SK-N-SH (cell line): ENCODE results near the gene CHCHD6. TPM values are rescaled to one million over a fixed set of nuclear protein-coding genes. Genes with fewer than 3 reads are reported as not detected.

Experiments used
- CTCF ChIA-PET: fragments of 300-600, 350-600 bp; formaldehyde crosslinking; extraction: SDS; loops from one replicate; lab custom pipeline; 2021; lab: Yijun Ruan, JAX
- POLR2A ChIA-PET: fragments of 350-600 bp; sonication (Branson Sonifier 250); formaldehyde crosslinking; extraction: SDS; loops from one replicate; lab custom pipeline; 2020; ENCODE audit warnings: antibody characterized with exemption, inconsistent platforms; lab: Yijun Ruan, JAX
- DNase-seq: peaks from one replicate; pipeline ENCODE4 v3.0.0; 2012
- H2AFZ ChIP-seq: fragments of 200-600 bp; sonication (generic); 2 replicates; pipeline ENCODE4 v1.8.1; 2016; ENCODE audit warnings: antibody characterized with exemption, mild to moderate bottlenecking, low read depth
- H3F3A ChIP-seq: fragments of 200-600 bp; sonication (generic); replicated peaks from 2 replicates; pipeline ENCODE3; 2016; ENCODE audit warnings: antibody characterized with exemption, mild to moderate bottlenecking; ENCODE audit not compliant: insufficient read depth
- H3K27ac ChIP-seq, 2 experiments: fragments of 200-500 bp in 1 of 2; fragments of 200-600 bp in 1 of 2; sonication (Bioruptor generic) in 1 of 2; sonication (generic), shearing (Covaris generic) in 1 of 2; 2 replicates each; pipeline versions ENCODE4 v1.5.1 to v1.6.1; 2014 to 2016; ENCODE audit warnings: low read depth in 2 of 2, inconsistent platforms in 1 of 2, low read length in 1 of 2, mild to moderate bottlenecking in 1 of 2, mixed read lengths in 1 of 2
- H3K27me3 ChIP-seq: fragments of 200-600 bp; sonication (generic), shearing (Covaris generic); 2 replicates; pipeline ENCODE4 v1.6.1; 2016; ENCODE audit warnings: mixed run types; ENCODE audit not compliant: insufficient read depth
- H3K36me3 ChIP-seq, 2 experiments: fragments of 200-500 bp in 1 of 2; fragments of 200-600 bp in 1 of 2; sonication (Bioruptor generic) in 1 of 2; sonication (generic) in 1 of 2; replicated peaks in 1 of 2; 2 replicates each; pipeline versions ENCODE3 to v1.5.1; 2014 to 2016; ENCODE audit warnings: low read length in 1 of 2, mild to moderate bottlenecking in 1 of 2; ENCODE audit not compliant: insufficient read depth in 2 of 2, control insufficient read depth in 1 of 2
- H3K4me1 ChIP-seq, 2 experiments: fragments of 200-500 bp in 1 of 2; fragments of 200-600 bp in 1 of 2; sonication (Bioruptor generic) in 1 of 2; sonication (generic), shearing (Covaris generic) in 1 of 2; 2 replicates each; pipeline versions ENCODE4 v1.5.1 to v1.6.1; 2014 to 2016; ENCODE audit warnings: low read depth in 1 of 2, low read length in 1 of 2, mixed run types in 1 of 2; ENCODE audit not compliant: insufficient read depth in 2 of 2, control insufficient read depth in 1 of 2
- H3K4me2 ChIP-seq: fragments of 200-600 bp; sonication (generic), shearing (Covaris generic); 2 replicates; pipeline ENCODE4 v1.6.1; 2017; ENCODE audit warnings: mixed run types
- H3K4me3 ChIP-seq, 2 experiments: fragments of 200-500 bp in 1 of 2; fragments of 200-600 bp in 1 of 2; sonication (Bioruptor generic) in 1 of 2; sonication (generic), shearing (Covaris generic) in 1 of 2; 2 replicates each; pipeline versions ENCODE4 v1.5.1 to v1.8.1; 2014 to 2016; ENCODE audit warnings: low read depth in 2 of 2, inconsistent platforms in 1 of 2, low read length in 1 of 2, mild to moderate bottlenecking in 1 of 2, mixed read lengths in 1 of 2, moderate library complexity in 1 of 2
- H3K79me2 ChIP-seq: fragments of 200-600 bp; sonication (generic); 2 replicates; pipeline ENCODE4 v1.8.1; 2017; ENCODE audit warnings: mild to moderate bottlenecking; ENCODE audit not compliant: insufficient read depth
- H3K9ac ChIP-seq: fragments of 200-600 bp; sonication (generic); 2 replicates; pipeline ENCODE4 v1.6.1; 2017; ENCODE audit warnings: mixed run types
- H3K9me2 ChIP-seq: fragments of 200-600 bp; sonication (generic); 2 replicates; pipeline ENCODE4 v1.6.1; 2017; ENCODE audit warnings: mixed run types
- H3K9me3 ChIP-seq: fragments of 200-600 bp; sonication (generic); 2 replicates; pipeline ENCODE4 v1.6.1; 2017; ENCODE audit warnings: mixed run types, mild to moderate bottlenecking, moderate library complexity
- H4K20me1 ChIP-seq: fragments of 200-600 bp; sonication (generic); 2 replicates; pipeline ENCODE4 v1.6.1; 2017; ENCODE audit warnings: mild to moderate bottlenecking, mixed run types; ENCODE audit not compliant: insufficient read depth
- CTCF ChIP-seq: fragments of 200-600 bp; sonication (generic); IDR thresholded peaks from 2 replicates; pipeline ENCODE4 v1.6.1; 2017; ENCODE audit warnings: antibody characterized with exemption, mild to moderate bottlenecking, moderate library complexity
- ELF1 ChIP-seq: IDR thresholded peaks from 2 replicates; pipeline ENCODE4 v1.4.0; 2012
- EZH2phosphoT487 ChIP-seq: fragments of 200-600 bp; sonication (generic); IDR thresholded peaks from 2 replicates; pipeline ENCODE4 v1.6.1; 2017; ENCODE audit warnings: low read depth, mixed run types, mild to moderate bottlenecking, antibody characterized with exemption, moderate library complexity, borderline replicate concordance
- FOSL2 ChIP-seq: IDR thresholded peaks from 2 replicates; pipeline ENCODE4 v1.4.0; 2012; ENCODE audit warnings: low read depth, mild to moderate bottlenecking, moderate library complexity, borderline replicate concordance
- GABPA ChIP-seq: IDR thresholded peaks from 2 replicates; pipeline ENCODE4 v1.4.0; 2012; ENCODE audit warnings: low read depth, mild to moderate bottlenecking
- JUND ChIP-seq: IDR thresholded peaks from 2 replicates; pipeline ENCODE4 v1.4.0; 2012
- MEF2A ChIP-seq: IDR thresholded peaks from 2 replicates; pipeline ENCODE4 v1.4.0; 2012; ENCODE audit warnings: low read depth, borderline replicate concordance
- MXI1 ChIP-seq: IDR thresholded peaks from 2 replicates; pipeline ENCODE4 v1.6.1; 2012; ENCODE audit warnings: mild to moderate bottlenecking, low read depth, low read length, improper control_type of control experiment
- POLR2AphosphoS5 ChIP-seq: IDR thresholded peaks from 2 replicates; pipeline ENCODE4 v1.6.1; 2012; ENCODE audit warnings: low read depth, low read length
- RAD21 ChIP-seq: IDR thresholded peaks from 2 replicates; pipeline ENCODE4 v1.6.1; 2012; ENCODE audit warnings: mild to moderate bottlenecking, low read length
- RCOR1 ChIP-seq: fragments of 150-350 bp; IDR thresholded peaks from 2 replicates; pipeline ENCODE4 v1.6.1; 2017; ENCODE audit warnings: antibody characterized with exemption, low read length
- REST ChIP-seq: IDR thresholded peaks from 2 replicates; pipeline ENCODE4 v1.6.1; 2012; ENCODE audit warnings: mild to moderate bottlenecking, low read depth, low read length, moderate library complexity
- RFX5 ChIP-seq: IDR thresholded peaks from 2 replicates; pipeline ENCODE4 v1.6.1; 2012; ENCODE audit warnings: mild to moderate bottlenecking, improper control_type of control experiment, low read length
- TCF12 ChIP-seq: IDR thresholded peaks from 2 replicates; pipeline ENCODE4 v1.4.0; 2012
- USF1 ChIP-seq: IDR thresholded peaks from 2 replicates; pipeline ENCODE4 v1.4.0; 2012; ENCODE audit warnings: low read depth, borderline replicate concordance
- YY1 ChIP-seq: IDR thresholded peaks from 2 replicates; pipeline ENCODE4 v1.4.0; 2012; ENCODE audit warnings: low read depth, mild to moderate bottlenecking
- WGBS: methylation state at CpG from one replicate; pipeline ENCODE4 v1.1.6; 2017; ENCODE audit warnings: low lambda C conversion rate; 5-methylcytosine and 5-hydroxymethylcytosine counted together
- polyA plus RNA-seq, 3 experiments: library from polyadenylated mRNA; depleted of rRNA; stranded (reverse); fragments of >200 nt; gene quantifications; 2 replicates each; pipeline ENCODE4 v1.2.3, GENCODE V29; 2012

Gene CHCHD6
- polyA plus RNA-seq, 1 of the 3 experiments (the other 2 are of a cell fraction) = 42.5 TPM

- CTCF ChIA-PET = interaction anchor here (1.7 kb wide), 1 partner anchor 10 kb away, joined by 5 read pairs; no protein-coding TSS in a partner anchor
- Histone ChIP-seq H3K27ac (no peak overlapping the region), H3K9ac (no peak overlapping the region), H3K9me3 (no peaks in the 10 kb centered on the region), H3K27me3 (no peaks in the 10 kb centered on the region), H3F3A (peaks cover 18% of the 10 kb centered on the region), H3K36me3 (peaks cover 0 to 9% of the 10 kb centered on the region in 2 experiments), H3K4me1 (peaks cover 6 to 16% of the 10 kb centered on the region in 2 experiments; a peak in 3 of 4 replicates), H3K79me2 (no peaks in the 10 kb centered on the region), H3K9me2 (no peaks in the 10 kb centered on the region), H3K4me2 (no peak overlapping the region), H3K4me3 (no peak overlapping the region), H4K20me1 (no peaks in the 10 kb centered on the region), H2AFZ (no peak overlapping the region)
- WGBS = 81% methylated on average over 7 of the region's 7 CpGs
- TF ChIP-seq RFX5 = no peak
- no peak for TF ChIP-seq CTCF
- no peak for TF ChIP-seq MEF2A
- no peak for TF ChIP-seq RAD21
- TF ChIP-seq ELF1 = no peak
- TF ChIP-seq EZH2phosphoT487 = no peak
- TF ChIP-seq YY1 = no peak
- no peak for TF ChIP-seq POLR2AphosphoS5
- no peak for TF ChIP-seq MXI1
- TF ChIP-seq GABPA = no peak
- TF ChIP-seq TCF12 = no peak
- TF ChIP-seq FOSL2 = no peak
- no peak for TF ChIP-seq JUND
- TF ChIP-seq REST = no peak
- TF ChIP-seq RCOR1 = no peak
- TF ChIP-seq USF1 = no peak
- DNase-seq = no peak
- POLR2A ChIA-PET = no interaction called here
Measured at GRCh38 chr3:126914226-126914625, 210.2 kb downstream of the CHCHD6 start.
